KBM-7 (cell line): ENCODE measurements around the gene DENND1A.

Experiments used
- DNase-seq: peaks from one replicate; pipeline ENCODE4 v3.0.0-alpha.2; 2015
- in situ Hi-C: fragments of 300-500 bp; cut with MboI; formaldehyde crosslinking; loops from 2 replicates; pipeline ENCODE4 v1.14.3; 2020; ENCODE audit warnings: low sequenced_read_pairs, low pct_unique_long_range_greater_than_20kb, mixed read lengths

DENND1A gene

GRCh38 chr9:123544007-123544827 is 385.7 kb downstream of the DENND1A start:
- in situ Hi-C loops = no loop called here
- DNase-seq = peak; percentile 49

DNA sequence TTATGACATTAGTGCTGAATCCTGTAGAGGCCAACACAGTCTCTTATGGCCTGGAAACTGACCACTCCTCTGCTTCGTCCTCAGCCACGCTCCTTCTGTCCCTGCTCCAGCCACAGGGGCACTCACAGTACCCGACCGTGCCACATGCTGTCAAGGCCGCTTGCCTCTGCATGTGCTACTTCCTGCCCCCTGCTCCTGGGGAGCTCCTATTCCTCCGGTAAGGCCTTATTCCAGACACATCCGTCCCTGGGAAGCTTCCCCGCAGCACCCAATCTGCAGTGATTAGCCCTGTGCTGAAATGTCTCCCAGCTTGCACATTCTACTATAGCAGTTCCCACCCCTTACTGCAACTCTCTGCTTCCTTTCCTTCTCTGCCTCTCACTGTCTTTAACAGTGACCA is 386.4 kb downstream of the DENND1A start:
- DNase-seq = no peak
- in situ Hi-C loops = no loop called here

DNA sequence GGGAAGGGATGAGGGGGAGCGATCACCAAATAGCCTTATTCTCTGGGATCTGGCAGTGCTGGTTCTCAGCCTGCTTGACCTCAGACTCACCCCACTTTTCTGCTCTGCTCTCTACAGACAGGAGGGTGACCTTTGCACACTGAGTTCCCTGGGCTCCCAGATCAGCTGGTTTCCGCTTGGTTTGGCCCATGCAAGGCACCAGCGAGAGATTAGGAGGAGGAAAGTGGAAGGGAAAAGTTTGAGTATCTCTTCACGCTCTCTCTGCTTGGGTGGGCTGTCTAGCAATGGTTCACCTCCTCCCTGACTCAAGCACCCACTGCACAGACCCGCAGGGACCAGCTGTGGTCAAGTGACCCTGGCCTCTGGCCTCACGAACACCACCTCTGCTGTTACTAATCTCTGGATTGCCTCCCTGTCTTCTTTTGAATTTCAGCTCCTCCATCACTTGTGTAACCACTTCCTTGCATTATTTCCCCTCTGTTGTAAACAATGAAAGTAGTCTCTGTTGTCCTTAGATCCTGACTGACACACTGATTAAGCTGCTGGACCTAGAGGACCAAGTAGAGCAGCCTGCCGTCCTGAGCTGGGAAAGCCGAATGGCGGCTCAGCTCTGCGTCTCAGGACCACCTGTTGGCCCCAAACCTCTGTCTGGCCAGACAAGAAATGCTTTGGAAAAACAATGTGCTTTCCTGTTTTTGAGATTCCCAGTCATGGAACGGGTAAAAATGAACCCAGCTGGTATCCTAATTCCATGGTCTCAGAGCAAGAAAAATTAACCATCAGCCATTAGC is 387.3 kb downstream of the DENND1A start:
- DNase-seq = no peak
- in situ Hi-C loops = no loop called here

DNA sequence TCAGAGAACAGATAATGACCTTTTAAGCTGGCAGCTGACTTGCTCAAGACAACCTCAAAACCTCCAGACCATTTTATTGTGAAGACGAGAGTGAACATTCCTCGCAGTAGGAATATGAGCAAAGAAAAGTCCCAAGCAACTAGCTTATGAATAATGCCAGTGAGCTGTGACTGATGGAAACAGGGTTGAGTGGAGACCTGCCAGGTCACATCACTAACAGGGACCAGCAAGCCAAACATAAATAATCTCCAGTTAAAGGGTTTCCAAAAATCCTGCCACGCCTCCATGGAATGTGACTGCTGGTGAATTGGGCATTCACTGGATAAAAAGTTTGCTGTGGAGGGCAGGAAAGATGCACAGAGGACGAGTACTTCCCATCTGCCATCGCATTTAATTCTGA is 388.5 kb downstream of the DENND1A start:
- in situ Hi-C loops = no loop called here
- no peak for DNase-seq

GRCh38 chr9:123540457-123540856 is 389.5 kb downstream of the DENND1A start:
- DNase-seq = no peak
- in situ Hi-C loops = no loop called here

- DNase-seq = no peak
- in situ Hi-C loops = no loop called here
These were observed 392.1 kb downstream of the DENND1A start for GRCh38 chr9:123537809-123538208.

DNA sequence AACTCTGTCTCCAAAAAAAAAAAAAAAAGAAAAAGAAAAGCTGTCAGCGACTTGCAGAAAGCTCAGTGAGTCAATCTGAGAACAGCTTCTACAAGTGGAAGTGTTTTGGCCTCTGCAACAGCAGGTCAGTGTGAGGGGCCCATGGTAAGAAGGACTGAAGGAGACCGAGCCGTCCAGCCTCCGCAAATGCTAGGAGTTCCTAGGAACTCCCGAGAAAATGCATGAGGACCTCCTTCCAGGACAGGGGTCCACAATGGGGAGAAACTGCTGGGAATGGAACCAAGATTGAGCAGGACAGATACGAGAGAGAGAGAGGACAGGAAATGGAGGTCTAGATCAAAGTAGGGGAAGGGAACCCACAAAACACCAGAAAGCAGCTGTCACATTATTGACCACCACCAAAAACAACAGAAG is 393.5 kb downstream of the DENND1A start:
- DNase-seq = no peak
- in situ Hi-C loops = no loop called here

- in situ Hi-C loops = no loop called here
- DNase-seq = no peak
These were observed 395.6 kb downstream of the DENND1A start for GRCh38 chr9:123534336-123534735.

DNA sequence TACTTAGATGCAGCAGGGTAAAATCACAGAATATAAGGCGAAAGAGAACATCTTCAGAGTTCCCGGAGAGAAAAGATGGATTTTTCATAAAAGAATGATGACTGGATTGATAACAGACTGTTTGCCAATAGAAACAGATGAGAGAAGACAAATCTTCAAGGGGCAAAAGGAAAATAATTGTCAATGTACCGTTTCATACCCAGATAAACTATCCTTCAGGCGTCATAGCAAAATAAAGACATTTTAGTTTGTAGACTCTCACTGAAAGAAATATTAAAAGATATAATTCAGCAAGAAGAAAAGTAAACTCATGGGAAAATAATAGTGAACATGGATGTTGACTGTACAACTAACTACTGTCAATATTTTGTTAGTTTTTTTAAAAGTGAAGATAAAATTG is 399.7 kb downstream of the DENND1A start:
- in situ Hi-C loops = no loop called here
- DNase-seq = no peak

DNA sequence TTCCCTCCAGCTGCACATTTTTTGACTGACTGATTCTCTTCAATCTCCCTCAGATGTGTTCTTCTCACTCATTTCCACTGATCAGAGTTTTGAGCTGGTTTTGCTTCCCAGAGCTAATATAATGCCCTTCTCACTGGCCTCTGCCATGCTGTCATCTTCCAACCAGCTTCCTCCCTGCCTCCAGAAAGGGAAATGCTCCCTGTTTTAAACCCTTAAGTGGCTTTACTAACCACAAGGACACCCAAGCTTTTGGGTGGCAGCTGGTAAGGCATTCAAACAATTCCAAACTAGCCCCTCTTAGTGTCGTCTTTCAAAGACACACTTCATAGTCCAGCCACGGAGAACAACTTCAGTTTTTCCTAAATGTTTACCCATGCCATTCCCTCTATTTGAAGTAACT is 401.4 kb downstream of the DENND1A start:
- in situ Hi-C loops = no loop called here
- no peak for DNase-seq

DNA sequence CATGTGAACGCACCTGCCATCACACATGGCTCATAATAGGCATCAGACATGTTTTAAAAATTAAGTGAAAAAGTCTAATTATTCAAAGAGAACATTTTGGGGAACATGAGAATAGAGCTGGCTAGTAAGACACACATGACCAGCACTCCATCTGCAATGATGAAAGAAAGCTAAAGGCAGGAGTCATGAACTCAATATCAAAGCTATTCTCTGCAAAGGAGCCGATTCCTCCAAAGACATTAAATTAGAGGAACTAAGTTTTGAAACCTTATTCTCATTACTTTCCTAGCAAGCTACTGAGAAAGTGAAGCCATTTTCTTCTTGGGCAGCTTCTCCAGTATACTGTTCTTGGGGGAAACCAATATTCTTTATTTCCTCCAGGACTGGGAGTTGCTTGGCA is 401.9 kb downstream of the DENND1A start:
- no peak for DNase-seq
- in situ Hi-C loops = no loop called here

DNA sequence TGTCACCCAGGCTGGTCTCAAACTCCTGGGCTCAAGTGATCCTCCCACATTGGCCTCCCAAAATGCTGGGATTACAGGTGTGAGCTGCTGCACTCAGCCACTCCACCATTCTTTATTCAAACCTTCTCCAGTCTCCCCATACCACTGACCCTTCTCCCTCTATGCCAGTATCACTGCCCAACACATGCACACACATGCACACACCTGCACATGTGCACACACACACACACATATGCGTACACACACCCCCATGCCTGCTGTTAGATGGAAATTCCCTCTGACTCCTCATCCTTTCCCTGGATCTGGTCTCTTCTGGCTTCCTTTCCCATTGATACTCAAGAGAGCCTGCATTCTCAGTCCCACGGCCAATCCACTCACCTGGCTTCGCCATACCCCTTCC is 404.0 kb downstream of the DENND1A start:
- DNase-seq = no peak
- in situ Hi-C loops = no loop called here

- in situ Hi-C loops = no loop called here
- DNase-seq = no peak
These were observed 404.5 kb downstream of the DENND1A start for GRCh38 chr9:123525424-123525823.

GRCh38 chr9:123524866-123525265 is 405.1 kb downstream of the DENND1A start:
- DNase-seq = no peak
- in situ Hi-C loops = no loop called here

GRCh38 chr9:123523845-123524244 is 406.1 kb downstream of the DENND1A start:
- in situ Hi-C loops = no loop called here
- no peak for DNase-seq

DNA sequence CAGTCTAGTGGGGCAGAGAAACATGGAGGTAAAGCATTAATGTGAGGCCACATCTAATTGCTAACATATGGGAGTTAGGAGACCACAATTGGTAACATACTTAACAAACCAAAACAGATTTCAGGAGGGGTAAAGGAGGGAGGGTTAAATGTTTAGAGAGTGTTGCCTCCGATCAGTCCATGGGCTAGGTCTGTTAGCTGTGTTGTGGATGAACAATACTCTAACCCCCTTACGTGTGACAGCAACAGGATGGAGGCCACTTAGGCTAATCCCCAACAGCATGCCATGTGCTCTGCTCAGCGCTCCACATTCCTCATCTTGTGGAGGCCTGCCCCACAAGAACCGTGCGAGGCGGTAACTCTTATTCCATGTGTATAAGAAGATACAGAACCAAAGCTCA is 406.9 kb downstream of the DENND1A start:
- no peak for DNase-seq
- in situ Hi-C loops = no loop called here

GRCh38 chr9:123522251-123522650 is 407.7 kb downstream of the DENND1A start:
- DNase-seq = no peak
- in situ Hi-C loops = no loop called here

DNA sequence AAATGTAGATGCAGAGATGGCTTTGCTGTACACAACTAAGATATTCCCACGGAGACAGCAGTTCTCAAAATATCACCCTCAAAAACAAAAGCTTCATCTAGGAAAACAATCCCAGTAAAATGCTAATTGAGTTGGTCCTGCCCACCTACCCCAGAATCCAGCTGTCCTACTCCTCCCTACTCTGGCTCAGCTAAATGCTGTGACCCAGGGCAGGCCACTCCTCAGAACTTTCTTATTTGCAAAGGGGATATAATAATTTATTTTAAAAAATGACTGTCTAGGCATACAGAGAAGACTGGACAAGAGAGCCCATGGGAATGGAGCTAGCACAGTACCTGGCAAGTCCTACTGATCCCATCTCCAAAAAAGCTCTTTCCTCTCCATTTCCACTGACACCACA is 411.6 kb downstream of the DENND1A start:
- DNase-seq = no peak
- in situ Hi-C loops = no loop called here

GRCh38 chr9:123517512-123517911 is 412.4 kb downstream of the DENND1A start:
- in situ Hi-C loops = no loop called here
- no peak for DNase-seq

DNA sequence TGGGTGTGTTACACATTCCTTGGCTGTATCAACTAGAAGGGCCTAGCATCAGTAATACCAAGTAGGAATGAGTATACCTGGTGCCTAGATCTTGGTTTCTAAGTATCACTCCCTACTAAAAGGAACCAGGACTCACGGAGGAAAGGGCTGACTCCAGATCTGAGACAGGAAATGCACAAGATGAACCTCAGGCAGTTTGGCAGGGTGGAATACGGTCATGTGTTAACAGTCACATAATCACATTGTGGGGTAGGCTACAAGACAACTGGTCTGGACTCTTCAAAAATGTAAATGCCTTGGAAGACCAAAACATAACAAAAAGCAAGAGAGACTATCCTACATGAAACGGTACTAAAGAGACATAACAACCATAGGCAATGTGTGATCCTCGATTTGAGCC is 415.2 kb downstream of the DENND1A start:
- in situ Hi-C loops = no loop called here
- DNase-seq = no peak

GRCh38 chr9:123513554-123513953 is 416.4 kb downstream of the DENND1A start:
- DNase-seq = no peak
- in situ Hi-C loops = no loop called here
